Putamen (tissue), 1 donor: ENCODE results near the gene TOPORS.
A peak's percentile ranks its signal among the peaks of the same experiment; 100 is the strongest.
"Not testable (repeated sequence)": the region's sequence is repeated elsewhere in the genome, so short reads cannot be mapped to it uniquely, and the experiment has no call there.

ENCODE experiments used
- DNase-seq: peaks from one replicate; pipeline ENCODE4 v3.0.0-alpha.2; 2016; ENCODE audit warnings: low spot score

TOPORS gene

DNA sequence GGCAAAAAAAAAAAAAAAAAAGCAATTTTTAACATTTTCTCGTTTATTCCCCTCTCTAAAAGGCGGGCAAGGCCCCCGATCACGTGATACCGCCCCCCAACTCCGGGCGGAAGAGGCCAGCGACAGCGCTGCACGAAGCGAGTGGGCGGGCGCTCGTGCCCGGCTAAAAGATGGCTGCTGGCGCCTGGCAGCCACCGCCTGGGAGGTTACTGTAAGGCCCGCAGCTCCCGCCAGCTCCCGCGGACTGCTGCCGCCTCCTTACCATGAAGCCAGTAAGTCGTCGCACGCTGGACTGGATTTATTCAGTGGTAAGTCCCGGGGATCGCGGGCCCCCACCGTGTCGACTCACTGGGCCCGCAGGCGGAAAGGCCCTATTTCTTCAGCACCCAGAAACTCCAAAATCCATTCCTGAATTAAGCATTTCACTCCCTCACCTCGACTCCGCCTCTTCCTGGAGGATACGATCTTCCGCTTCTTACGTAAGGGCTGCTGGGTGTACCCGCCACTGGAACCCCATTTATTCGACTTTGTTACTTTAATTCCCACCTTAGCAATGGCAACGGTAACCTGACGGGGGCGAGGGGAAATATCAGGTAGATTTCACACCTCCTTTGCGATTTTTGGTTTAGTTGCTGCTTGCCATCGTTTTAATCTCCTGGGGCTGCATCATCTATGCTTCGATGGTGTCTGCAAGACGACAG is at the start of gene TOPORS, which contains the start of gene SMIM27:
Gene TOPORS (minus strand): TSS at position 415 of the 701 bp plus-strand sequence. CDS start 150 bp downstream, at position 265.
Gene SMIM27 (plus strand): TSS at position 156 of the 701 bp plus-strand sequence. CDS start 108 bp downstream, at position 264.
- DNase-seq = peak; percentile 94

DNA sequence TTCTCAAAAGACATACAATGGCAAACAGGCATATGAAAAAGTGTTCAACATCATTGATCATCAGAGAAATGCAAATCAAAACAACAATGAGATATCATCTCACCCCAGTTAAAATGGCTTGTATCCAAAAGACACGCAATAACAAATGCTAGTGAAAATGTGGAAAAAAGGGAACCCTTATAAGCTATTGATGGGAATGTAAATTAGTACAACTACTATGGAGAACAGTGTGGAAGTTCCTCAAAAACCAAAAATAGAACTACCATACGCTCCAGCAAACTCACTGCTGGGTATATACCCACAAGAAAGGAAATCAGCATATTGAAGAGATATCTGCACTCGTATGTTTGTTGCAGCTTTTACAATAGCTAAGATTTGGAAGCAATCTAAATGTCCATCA is 46.6 kb upstream of the TOPORS start:
- not testable (repeated sequence) for DNase-seq

DNA sequence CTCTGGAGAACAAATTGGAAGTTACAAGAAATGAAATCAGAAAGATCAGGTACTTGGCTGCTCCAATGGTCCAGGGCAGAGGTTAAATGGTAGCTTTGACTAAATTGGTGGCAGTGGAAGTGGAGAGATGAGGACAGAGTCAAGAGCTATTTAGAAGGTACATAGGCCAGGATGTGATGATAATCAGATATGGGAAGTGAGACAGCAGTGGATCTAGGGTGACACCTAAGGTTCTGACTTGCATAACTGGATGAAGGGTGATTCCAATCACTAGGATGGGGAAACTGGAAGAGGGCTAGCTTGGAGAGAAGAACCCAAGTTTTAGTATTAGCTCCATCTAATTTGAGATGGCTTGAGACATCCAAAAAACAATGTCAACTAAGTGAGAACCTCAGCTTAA is 44.5 kb upstream of the TOPORS start:
- no peak for DNase-seq

- no peak for DNase-seq
Measured at GRCh38 chr9:32596096-32596865, 43.9 kb upstream of the TOPORS start.

DNA sequence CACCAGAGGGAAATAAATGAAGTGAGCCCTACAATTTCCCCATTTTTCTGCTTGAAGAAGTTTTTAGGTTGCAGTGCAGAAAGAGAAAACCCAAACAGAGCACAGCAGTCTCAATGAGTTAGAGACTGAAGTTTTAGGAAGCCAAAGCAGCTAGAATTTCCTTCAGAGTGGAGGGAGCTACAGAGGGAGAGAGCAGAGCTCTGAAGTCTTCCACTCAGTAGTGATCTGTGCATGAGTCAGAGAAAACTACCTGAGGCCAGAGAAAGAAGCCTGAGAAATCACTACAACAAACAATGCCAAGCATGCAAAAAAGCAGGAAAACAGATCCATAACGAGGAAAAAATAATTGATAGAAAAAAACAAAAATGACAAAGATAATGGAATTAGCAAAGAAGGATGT is 38.5 kb upstream of the TOPORS start:
- DNase-seq = no peak

GRCh38 chr9:32590476-32590875 is 38.1 kb upstream of the TOPORS start:
- DNase-seq = no peak

- peak; percentile 39 for DNase-seq
Measured at GRCh38 chr9:32589083-32589723, 36.8 kb upstream of the TOPORS start.

DNA sequence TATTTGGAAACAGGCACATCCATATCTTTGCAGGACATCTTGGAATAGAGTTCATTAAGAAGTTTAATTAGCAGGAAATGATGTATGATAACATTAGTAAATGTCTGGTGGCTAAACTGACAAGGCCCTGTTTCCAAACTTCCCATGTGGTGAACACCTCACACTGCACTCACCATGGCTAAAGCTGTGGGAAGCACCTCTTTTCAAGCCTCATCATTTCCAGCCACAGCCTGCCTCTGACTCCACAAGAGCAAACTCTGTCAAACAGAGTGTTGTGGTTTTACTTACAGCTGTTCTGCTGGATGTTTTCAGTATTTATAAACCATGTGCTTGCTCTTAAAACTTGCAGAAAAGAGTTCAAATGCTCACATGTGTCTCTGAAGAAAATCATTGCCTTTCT is 35.5 kb upstream of the TOPORS start:
- no peak for DNase-seq

DNA sequence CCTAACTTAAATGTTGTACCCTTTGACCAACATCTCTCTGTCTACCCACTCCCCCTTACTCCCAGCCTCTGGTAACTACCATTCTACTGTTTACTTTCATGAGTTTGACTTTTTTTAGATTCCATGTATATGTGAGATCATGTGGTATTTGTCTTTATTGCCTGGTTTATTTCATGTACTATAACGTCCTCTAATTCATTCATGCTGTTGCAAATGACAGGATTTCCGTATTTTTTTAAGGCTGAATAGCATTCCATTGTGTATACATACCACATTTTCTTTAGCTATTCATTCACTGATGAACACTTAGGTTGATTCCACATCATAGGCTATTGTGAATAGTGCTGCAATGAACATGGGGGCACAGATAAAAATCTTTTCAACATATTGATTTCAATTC is 32.4 kb upstream of the TOPORS start:
- no peak for DNase-seq

DNA sequence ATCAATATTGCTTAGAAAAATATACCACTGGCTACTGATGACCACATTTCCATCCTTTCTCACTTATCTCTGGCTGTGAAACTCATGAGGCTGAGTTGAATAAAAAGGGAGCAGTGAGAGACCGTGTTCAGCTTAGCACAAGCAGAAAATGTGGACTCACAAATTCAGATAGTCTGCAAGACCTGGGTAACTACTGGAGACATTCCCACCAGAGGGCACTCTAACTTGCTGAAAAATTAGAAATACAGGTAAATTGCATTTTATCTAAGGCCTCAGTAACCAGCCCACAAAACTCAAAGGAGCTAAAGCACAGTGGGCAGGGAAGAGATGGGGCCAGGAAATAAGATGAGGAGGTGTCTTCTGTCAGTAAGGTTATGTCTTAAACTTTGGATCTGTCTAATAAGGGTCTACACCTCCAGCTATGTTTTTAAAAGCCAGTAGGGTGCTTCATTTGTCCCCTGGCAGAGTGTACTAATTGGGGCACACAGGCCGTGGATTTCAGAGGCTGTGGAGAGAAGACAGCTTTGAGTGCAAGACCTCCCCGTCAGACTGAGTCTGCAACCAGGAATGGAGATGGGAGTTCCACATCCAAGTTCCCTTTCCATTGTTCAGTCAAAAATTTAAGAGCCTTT is 29.2 kb upstream of the TOPORS start:
- DNase-seq = peak; percentile 52

GRCh38 chr9:32580631-32581300 is 28.4 kb upstream of the TOPORS start:
- DNase-seq = no peak

DNA sequence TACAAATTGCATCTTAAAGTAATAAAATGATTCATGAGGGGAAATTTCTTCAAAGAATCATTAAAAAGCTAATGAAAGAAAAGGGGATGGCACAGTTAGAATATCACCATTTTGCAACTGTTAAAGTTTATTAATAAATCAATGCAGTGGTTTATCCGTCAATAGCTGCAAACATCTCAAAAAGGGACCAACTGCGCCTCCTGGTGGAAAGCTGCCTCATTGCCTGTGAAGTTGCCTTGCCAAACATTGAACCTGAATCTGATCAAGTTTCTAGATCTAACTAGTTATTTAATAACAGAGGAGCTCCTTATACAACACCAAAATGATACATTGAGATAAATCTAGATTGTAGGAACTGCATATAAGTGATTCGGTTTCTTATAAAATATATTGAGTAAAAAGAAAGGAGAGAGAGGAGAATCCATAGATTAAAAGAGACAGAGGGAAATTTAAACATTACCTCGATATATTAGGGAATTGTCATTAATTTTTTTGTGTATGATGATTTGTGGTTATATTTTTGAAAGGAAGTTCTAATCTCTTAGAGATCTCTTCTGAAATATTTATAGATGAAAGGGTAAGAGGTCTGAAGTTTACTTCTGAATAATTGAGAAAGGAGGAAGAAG is 27.4 kb upstream of the TOPORS start:
- peak; percentile 47 for DNase-seq

DNA sequence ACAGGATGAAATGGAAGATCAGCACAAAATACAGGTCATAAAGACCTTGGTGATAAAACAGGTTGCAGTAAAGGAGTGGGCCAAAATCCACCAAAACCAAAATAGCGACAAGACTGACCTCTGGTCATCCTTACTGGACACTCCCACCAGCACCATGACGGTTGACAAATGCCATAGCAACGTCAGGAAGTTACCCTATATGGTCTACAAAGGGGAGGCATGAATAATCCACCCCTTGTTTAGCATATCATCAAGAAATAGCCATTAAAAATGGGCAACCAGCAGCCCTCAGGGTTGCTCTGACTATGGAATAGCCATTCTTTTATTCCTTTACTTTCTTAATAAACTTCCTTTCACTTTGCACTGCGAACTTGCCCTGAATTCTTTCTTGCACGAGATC is 26.6 kb upstream of the TOPORS start:
- DNase-seq = no peak

- no peak for DNase-seq
Measured at GRCh38 chr9:32577316-32577715, 24.9 kb upstream of the TOPORS start.

DNA sequence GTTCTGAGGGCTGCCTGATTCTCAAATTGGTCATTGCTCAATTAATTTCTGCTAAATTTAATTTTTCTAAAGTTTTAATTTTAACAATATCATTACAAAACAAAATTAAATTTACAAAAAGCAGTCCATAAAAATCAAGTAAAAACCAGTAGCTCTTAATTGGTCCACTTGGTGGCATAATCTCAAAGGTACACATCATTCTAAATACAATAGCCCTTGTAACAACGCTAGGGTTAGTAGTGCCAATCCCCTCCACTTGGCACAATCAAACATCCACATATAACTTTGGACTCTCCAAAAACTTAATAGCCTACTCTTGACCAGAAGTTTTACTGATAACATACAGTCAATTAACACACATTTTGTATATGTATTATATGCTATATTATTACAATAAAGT is 22.5 kb upstream of the TOPORS start:
- DNase-seq = no peak

- DNase-seq = no peak
Measured at GRCh38 chr9:32573821-32574220, 21.4 kb upstream of the TOPORS start.

GRCh38 chr9:32572900-32573523 is 20.6 kb upstream of the TOPORS start, which contains the start of gene NDUFB6:
Gene NDUFB6 (minus strand): TSS chr9:32573159. CDS start chr9:32573060, 99 bp downstream.
- peak; percentile 93 for DNase-seq

GRCh38 chr9:32571969-32572899 is 19.8 kb upstream of the TOPORS start:
- peak; percentile 64 for DNase-seq

DNA sequence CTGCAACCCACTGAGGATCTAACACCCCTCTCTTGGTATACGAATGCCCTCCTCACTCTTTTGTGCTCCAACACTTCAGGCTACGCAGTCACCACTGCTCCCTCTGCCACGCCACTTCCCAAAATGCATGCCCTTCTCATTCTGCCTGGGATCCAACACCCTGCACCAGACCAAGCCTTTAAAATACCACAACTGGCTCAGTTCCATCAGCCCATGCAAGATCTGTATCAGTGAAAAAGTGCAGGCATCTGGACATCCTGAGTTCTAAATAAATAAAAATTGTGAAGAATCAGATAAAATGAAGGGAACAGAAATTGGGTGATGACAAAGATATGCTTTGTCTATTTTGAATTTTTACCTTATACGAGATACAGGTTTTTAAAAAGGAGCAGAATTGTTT is 17.9 kb upstream of the TOPORS start:
- no peak for DNase-seq

GRCh38 chr9:32566770-32567169 is 14.4 kb upstream of the TOPORS start:
- no peak for DNase-seq
